GM18868 (cell line): ENCODE measurements around the gene ABHD16A.

ENCODE experiments used
- ATAC-seq: cut with Tn5 transposase; IDR thresholded peaks from one replicate; pipeline ENCODE4 v1.9.1; 2021; ENCODE audit warnings: mild to moderate bottlenecking, moderate library complexity; ENCODE audit not compliant: unreplicated experiment

ABHD16A gene

GRCh38 chr6:31663126-31663960, 39.8 kb downstream of the ABHD16A start:
- no peak for ATAC-seq

- no peak for ATAC-seq
These were observed 40.9 kb downstream of the ABHD16A start for GRCh38 chr6:31662124-31662723.

- ATAC-seq: no peak
These were observed 41.6 kb downstream of the ABHD16A start for GRCh38 chr6:31661262-31662123.

- peak; percentile 62 for ATAC-seq
These were observed 42.5 kb downstream of the ABHD16A start, which contains the start of gene C6orf47 for GRCh38 chr6:31660381-31661261. Gene C6orf47, minus strand, starts transcription at chr6:31660778. Its CDS starts 831 bp downstream, at chr6:31659947.

GRCh38 chr6:31659649-31660380, 43.3 kb downstream of the ABHD16A start:
- ATAC-seq: no peak

GRCh38 chr6:31658983-31659648, 44.0 kb downstream of the ABHD16A start:
- no peak for ATAC-seq

- ATAC-seq: no peak
These were observed 44.9 kb downstream of the ABHD16A start for GRCh38 chr6:31658158-31658688.

- ATAC-seq: no peak
These were observed 45.5 kb downstream of the ABHD16A start for GRCh38 chr6:31657406-31658157.

- no peak for ATAC-seq
These were observed 47.5 kb downstream of the ABHD16A start, which contains the start of gene APOM for GRCh38 chr6:31655349-31656237. Gene APOM, plus strand, starts transcription at chr6:31655894. Its CDS starts 73 bp downstream, at chr6:31655967.

GRCh38 chr6:31654574-31655348, 48.4 kb downstream of the ABHD16A start:
- no peak for ATAC-seq

- peak; percentile 60 for ATAC-seq
These were observed 50.0 kb downstream of the ABHD16A start for GRCh38 chr6:31652925-31653724.

GRCh38 chr6:31651602-31652191, 51.4 kb downstream of the ABHD16A start:
- ATAC-seq: peak; percentile 33

GRCh38 chr6:31645325-31645724, 57.8 kb downstream of the ABHD16A start:
- ATAC-seq: no peak

- ATAC-seq: no peak
These were observed 59.2 kb downstream of the ABHD16A start for GRCh38 chr6:31643818-31644454.
